ENCODE measurements around the gene SARM1. TPM values are rescaled to one million over a fixed set of nuclear protein-coding genes. Genes with fewer than 3 reads are reported as not detected.

The SARM1 gene
- polyA plus RNA-seq, 1 donor from 2014 or later: 21.6 TPM

DNA sequence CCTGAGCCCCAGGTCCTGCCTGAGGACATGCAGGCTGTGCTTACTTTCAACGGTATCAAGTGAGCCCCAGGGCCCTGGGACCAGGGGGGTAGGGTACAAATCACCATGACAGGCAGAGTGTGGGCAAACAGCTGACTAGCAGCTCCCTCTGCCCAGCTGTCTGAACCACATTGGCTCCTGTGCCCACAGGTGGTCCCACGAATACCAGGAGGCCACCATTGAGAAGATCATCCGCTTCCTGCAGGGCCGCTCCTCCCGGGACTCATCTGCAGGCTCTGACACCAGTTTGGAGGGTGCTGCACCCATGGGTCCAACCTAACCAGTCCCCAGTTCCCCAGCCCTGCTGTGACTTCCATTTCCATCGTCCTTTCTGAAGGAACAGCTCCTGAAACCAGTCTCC lies 24.5 kb downstream of the SARM1 start:
- H3K27me3 ChIP-seq (ENCODE audit: insufficient read depth, low read depth, low read length): no peaks in the 10 kb centered on the region
- H3K4me3 ChIP-seq (ENCODE audit: low read length): no peak overlapping the region
- H2AFZ ChIP-seq (ENCODE audit: low read depth, low read length): no peak overlapping the region
- no peaks in the 10 kb centered on the region for H3K9me3 ChIP-seq (ENCODE audit: low read length)
- no peaks in the 10 kb centered on the region for H3K79me2 ChIP-seq (replicated peaks; ENCODE audit: insufficient read depth, low read length)
- no peaks in the 10 kb centered on the region for H4K20me1 ChIP-seq (ENCODE audit: insufficient read depth)
- no peak overlapping the region for H3K9ac ChIP-seq (ENCODE audit: low read length)
- TF ChIP-seq MXI1 (conservative IDR thresholded peaks at IDR 0.05; ENCODE audit: poor library complexity, severe bottlenecking) (no peak), REST (IDR thresholded peaks at IDR 0.05; ENCODE audit: borderline replicate concordance) (no peak), SMC3 (conservative IDR thresholded peaks at IDR 0.05; ENCODE audit: poor library complexity) (no peak), CTCF (IDR thresholded peaks at IDR 0.05; ENCODE audit: poor library complexity, severe bottlenecking) (no peak), POLR2AphosphoS5 (IDR thresholded peaks at IDR 0.05) (no peak), EZH2 (IDR thresholded peaks at IDR 0.05; ENCODE audit: borderline replicate concordance, insufficient read depth, low read length, poor library complexity, severe bottlenecking) (no peak), EP300 (conservative IDR thresholded peaks at IDR 0.05; ENCODE audit: poor library complexity, severe bottlenecking) (no peak), TAF1 (IDR thresholded peaks at IDR 0.05; ENCODE audit: low read depth) (no peak), RAD21 (conservative IDR thresholded peaks at IDR 0.05) (no peak)
- H3K4me2 ChIP-seq (ENCODE audit: low read length): no peak overlapping the region
- H3F3A ChIP-seq (ENCODE audit: insufficient read depth, low read length, poor library complexity, severe bottlenecking): no peaks in the 10 kb centered on the region
- H3K9me2 ChIP-seq (ENCODE audit: insufficient read depth, low read length): no peaks in the 10 kb centered on the region
- H3K36me3 ChIP-seq (ENCODE audit: insufficient read depth, low read length): peaks cover 5% of the 10 kb centered on the region
- no peak overlapping the region for H3K27ac ChIP-seq (ENCODE audit: low read length)

- no peaks in the 10 kb centered on the region for H3K79me2 ChIP-seq (replicated peaks; ENCODE audit: insufficient read depth, low read length)
- H3K9me2 ChIP-seq (ENCODE audit: insufficient read depth, low read length): no peaks in the 10 kb centered on the region
- no peak overlapping the region for H3K4me2 ChIP-seq (ENCODE audit: low read length)
- peaks cover 5% of the 10 kb centered on the region for H3K36me3 ChIP-seq (ENCODE audit: insufficient read depth, low read length)
- H3K27me3 ChIP-seq (ENCODE audit: insufficient read depth, low read depth, low read length): no peaks in the 10 kb centered on the region
- H3K9ac ChIP-seq (ENCODE audit: low read length): no peak overlapping the region
- TF ChIP-seq EP300 (conservative IDR thresholded peaks at IDR 0.05; ENCODE audit: poor library complexity, severe bottlenecking): no peak
- no peak for TF ChIP-seq TAF1 (IDR thresholded peaks at IDR 0.05; ENCODE audit: low read depth)
- TF ChIP-seq EZH2 (IDR thresholded peaks at IDR 0.05; ENCODE audit: borderline replicate concordance, insufficient read depth, low read length, poor library complexity, severe bottlenecking): no peak
- H3K4me3 ChIP-seq (ENCODE audit: low read length): no peak overlapping the region
- H2AFZ ChIP-seq (ENCODE audit: low read depth, low read length): no peak overlapping the region
- no peaks in the 10 kb centered on the region for H4K20me1 ChIP-seq (ENCODE audit: insufficient read depth)
- H3F3A ChIP-seq (ENCODE audit: insufficient read depth, low read length, poor library complexity, severe bottlenecking): no peaks in the 10 kb centered on the region
- no peak overlapping the region for H3K27ac ChIP-seq (ENCODE audit: low read length)
- H3K9me3 ChIP-seq (ENCODE audit: low read length): no peaks in the 10 kb centered on the region
Measured at GRCh38 chr17:28396635-28397239, 25.2 kb downstream of the SARM1 start.
